Measurements from ENCODE around the gene SRSF4. TPM values are rescaled to one million over a fixed set of nuclear protein-coding genes. Genes with fewer than 3 reads are reported as not detected.

Gene SRSF4
- total RNA-seq, 6 experiments from 2014 or later: 25.6 to 42.1 (median 33.0) TPM

- H3K4me1 ChIP-seq: peaks cover 0 to 52% (median 23%) of the 10 kb centered on the region in 4 donors
- H3K4me3 ChIP-seq: no peak overlapping the region
- ATAC-seq: peak in 1 of 4 donors; percentile 8
Observed at GRCh38 chr1:29176576-29176975, 5.1 kb downstream of the SRSF4 start.

GRCh38 chr1:29172415-29172939 is 9.2 kb downstream of the SRSF4 start:
- DNase-seq: peak in 1 of 3 donors; percentile 26
- no peak overlapping the region for H3K27ac ChIP-seq
- H3K27me3 ChIP-seq: no peaks in the 10 kb centered on the region
- no peak for TF ChIP-seq POLR2A (IDR thresholded peaks at IDR 0.05)
- no peak for TF ChIP-seq CTCF (IDR thresholded peaks at IDR 0.05)
- intact Hi-C loops (cut with DNase I): no loop called here
- 91% methylated on average over 8 of the region's 8 CpGs for WGBS (ENCODE audit: insufficient coverage, low coverage, low lambda C conversion rate, missing lambda C conversion rate)
- H3K4me1 ChIP-seq: peaks cover 0 to 59% (median 19%) of the 10 kb centered on the region in 4 donors
- peaks cover 0 to 8% (median 3%) of the 10 kb centered on the region in 4 donors for H3K36me3 ChIP-seq
- ATAC-seq: no peak
- H3K4me3 ChIP-seq: no peak overlapping the region
- no peaks in the 10 kb centered on the region for H3K9me3 ChIP-seq

More at GRCh38 chr1:29176576-29176975, 5.1 kb downstream of the SRSF4 start:
- Histone ChIP-seq H3K36me3 (peaks cover 0 to 6% (median 3%) of the 10 kb centered on the region in 4 donors), H3K27me3 (no peaks in the 10 kb centered on the region), H3K9me3 (no peaks in the 10 kb centered on the region), H3K27ac (peak overlapping the region in 1 of 3 donors; percentile 99)
- DNase-seq: no peak
- intact Hi-C loops (cut with DNase I): no loop called here
- 24% methylated on average over 4 of the region's 4 CpGs for WGBS (ENCODE audit: insufficient coverage, low coverage, low lambda C conversion rate, missing lambda C conversion rate)
- TF ChIP-seq CTCF (IDR thresholded peaks at IDR 0.05) (peak in 1 of 4 donors; percentile 20), POLR2A (IDR thresholded peaks at IDR 0.05) (no peak)

GRCh38 chr1:29171521-29171920 is 10.2 kb downstream of the SRSF4 start:
- ATAC-seq (no peak), DNase-seq (no peak)
- H3K27me3 ChIP-seq: no peaks in the 10 kb centered on the region
- TF ChIP-seq POLR2A (IDR thresholded peaks at IDR 0.05): no peak
- TF ChIP-seq CTCF (IDR thresholded peaks at IDR 0.05): no peak
- no peaks in the 10 kb centered on the region for H3K9me3 ChIP-seq
- peaks cover 0 to 59% (median 21%) of the 10 kb centered on the region in 4 donors for H3K4me1 ChIP-seq
- no peak overlapping the region for H3K27ac ChIP-seq
- H3K4me3 ChIP-seq: no peak overlapping the region
- WGBS (ENCODE audit: insufficient coverage, low coverage, low lambda C conversion rate, missing lambda C conversion rate): 72% methylated on average over 5 of the region's 5 CpGs
- intact Hi-C loops (cut with DNase I): no loop called here
- H3K36me3 ChIP-seq: peaks cover 0 to 16% (median 3%) of the 10 kb centered on the region in 4 donors

- DNase-seq (no peak), ATAC-seq (no peak)
- Histone ChIP-seq H3K9me3 (no peaks in the 10 kb centered on the region), H3K27me3 (no peaks in the 10 kb centered on the region), H3K4me1 (peaks cover 0 to 59% (median 21%) of the 10 kb centered on the region in 4 donors), H3K36me3 (peaks cover 0 to 18% (median 2%) of the 10 kb centered on the region in 4 donors), H3K4me3 (no peak overlapping the region), H3K27ac (no peak overlapping the region)
- TF ChIP-seq POLR2A (IDR thresholded peaks at IDR 0.05) (no peak), CTCF (IDR thresholded peaks at IDR 0.05) (no peak)
- intact Hi-C loops (cut with DNase I): no loop called here
- WGBS (ENCODE audit: insufficient coverage, low coverage, low lambda C conversion rate, missing lambda C conversion rate): 39% methylated on average over 3 of the region's 3 CpGs
Observed at GRCh38 chr1:29171089-29171488, 10.6 kb downstream of the SRSF4 start.

Data from right lobe of liver (tissue), 6 donors.